SH-SY5Y (cell line): ENCODE data around the gene NPHP4.

Experiments
- GATA2 ChIP-seq: IDR thresholded peaks from 2 replicates; pipeline ENCODE4 v1.6.1; 2011; ENCODE audit warnings: mild to moderate bottlenecking, low read depth, low read length
- GATA3 ChIP-seq: IDR thresholded peaks from 2 replicates; pipeline ENCODE4 v1.6.1; 2011; ENCODE audit warnings: low read depth, mild to moderate bottlenecking, low read length, moderate library complexity

DNA sequence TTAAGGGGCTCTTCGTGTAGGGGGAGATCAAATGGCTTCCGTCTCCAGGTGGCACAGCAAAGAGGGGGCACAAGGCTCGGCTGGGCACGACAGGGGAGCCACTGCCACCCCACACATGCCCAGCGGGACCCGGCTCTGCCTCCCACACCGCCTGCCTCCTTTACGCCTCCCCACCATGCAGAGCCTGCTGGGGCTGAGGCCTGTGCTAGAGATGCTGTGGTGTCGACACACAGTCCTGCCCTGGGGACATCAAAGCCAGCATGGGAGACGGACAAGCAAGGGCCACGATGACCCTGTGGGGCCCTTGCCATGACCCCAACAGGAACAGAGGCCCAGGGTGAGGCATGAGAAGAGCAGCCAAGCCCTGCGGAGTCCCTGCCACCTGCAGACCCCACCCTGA, 102.8 kb downstream of the NPHP4 start:
- TF ChIP-seq GATA3 = no peak
- TF ChIP-seq GATA2 = no peak
